HepG2 (cell line): ENCODE results near the gene SLC26A2. TPM values are rescaled to one million over a fixed set of nuclear protein-coding genes. Genes with fewer than 3 reads are reported as not detected.

Source experiments
- ELF1 ChIP-seq: sonication (generic); formaldehyde crosslinking; IDR thresholded peaks from 2 replicates; pipeline ENCODE4 v1.4.0; 2020; ENCODE audit warnings: missing genetic modification reagents
- JUN ChIP-seq: sonication (generic); formaldehyde crosslinking; IDR thresholded peaks from 2 replicates; pipeline ENCODE4 v1.4.0; 2020; ENCODE audit warnings: mild to moderate bottlenecking, missing genetic modification reagents
- MED13 ChIP-seq: sonication (generic); formaldehyde crosslinking; IDR thresholded peaks from 2 replicates; pipeline ENCODE4 v1.5.0; 2020; ENCODE audit warnings: missing genetic modification reagents
- ZNF552 ChIP-seq: sonication (generic); formaldehyde crosslinking; IDR thresholded peaks from 2 replicates; pipeline ENCODE4 v1.9.0; 2022; ENCODE audit warnings: missing genetic modification reagents, mild to moderate bottlenecking, borderline replicate concordance
- ZNF563 ChIP-seq: sonication (generic); formaldehyde crosslinking; IDR thresholded peaks from 2 replicates; pipeline ENCODE4 v1.8.0; 2022; ENCODE audit warnings: mild to moderate bottlenecking, moderate library complexity, missing genetic modification reagents
- ZSCAN29 ChIP-seq: sonication (generic); formaldehyde crosslinking; conservative IDR thresholded peaks from 2 replicates; pipeline ENCODE4 v1.4.0; 2020; ENCODE audit warnings: mild to moderate bottlenecking, missing genetic modification reagents
- polyA plus RNA-seq, 8 experiments: library from polyadenylated mRNA; depleted of rRNA in 3 of 8; stranded (reverse) in 7 of 8; unstranded in 1 of 8; fragments of >200 nt; fragmentation: Illumina TruSeq in 4 of 8; extraction: Trizol in 4 of 8; gene quantifications; 2 replicates each; pipeline versions ENCODE4 v1.2.1 to v1.2.3, GENCODE V29; 2011 to 2016; ENCODE audit warnings: low read depth in 4 of 8, missing spikeins in 1 of 8, mixed read lengths in 1 of 8; ENCODE audit not compliant: insufficient read depth in 1 of 8
- total RNA-seq, 5 experiments: library from RNA; depleted of rRNA; stranded (reverse); fragments of >200 nt; fragmentation: Illumina TruSeq; extraction: Trizol; gene quantifications; 2 replicates each; pipeline ENCODE4 v1.2.3, GENCODE V29; 2016; ENCODE audit warnings: low read depth in 1 of 5
- TF ChIP-seq, protein P1 (sequence below): sonication (generic); formaldehyde crosslinking; IDR thresholded peaks from 2 replicates; pipeline ENCODE4 v1.4.0; 2020; ENCODE audit warnings: mild to moderate bottlenecking, missing genetic modification reagents
- TF ChIP-seq, protein P2 (sequence below): sonication (generic); formaldehyde crosslinking; IDR thresholded peaks from 2 replicates; pipeline ENCODE4 v1.5.0; 2020; ENCODE audit warnings: missing genetic modification reagents
- TF ChIP-seq, protein P3 (sequence below): sonication (generic); formaldehyde crosslinking; IDR thresholded peaks from 2 replicates; pipeline ENCODE4 v1.5.1; 2020; ENCODE audit warnings: mild to moderate bottlenecking, missing genetic modification reagents, borderline replicate concordance
- TF ChIP-seq, protein P4 (sequence below): IDR thresholded peaks from 2 replicates; pipeline ENCODE4 v1.6.1; 2012; ENCODE audit warnings: low read length, improper control_type of control experiment
- TF ChIP-seq, protein P5 (sequence below): IDR thresholded peaks from 2 replicates; pipeline ENCODE4 v1.6.1; 2012; ENCODE audit warnings: low read depth, low read length, improper control_type of control experiment
- TF ChIP-seq, protein P6 (sequence below): sonication (generic); formaldehyde crosslinking; IDR thresholded peaks from 2 replicates; pipeline ENCODE4 v1.8.1; 2023; ENCODE audit warnings: mild to moderate bottlenecking, missing genetic modification reagents

The SLC26A2 gene
- total and polyA plus RNA-seq, 2 of the 13 experiments (the other 11 are each of a cell fraction or from before 2014, with no cell fraction given): 2.2 to 7.9 TPM

DNA sequence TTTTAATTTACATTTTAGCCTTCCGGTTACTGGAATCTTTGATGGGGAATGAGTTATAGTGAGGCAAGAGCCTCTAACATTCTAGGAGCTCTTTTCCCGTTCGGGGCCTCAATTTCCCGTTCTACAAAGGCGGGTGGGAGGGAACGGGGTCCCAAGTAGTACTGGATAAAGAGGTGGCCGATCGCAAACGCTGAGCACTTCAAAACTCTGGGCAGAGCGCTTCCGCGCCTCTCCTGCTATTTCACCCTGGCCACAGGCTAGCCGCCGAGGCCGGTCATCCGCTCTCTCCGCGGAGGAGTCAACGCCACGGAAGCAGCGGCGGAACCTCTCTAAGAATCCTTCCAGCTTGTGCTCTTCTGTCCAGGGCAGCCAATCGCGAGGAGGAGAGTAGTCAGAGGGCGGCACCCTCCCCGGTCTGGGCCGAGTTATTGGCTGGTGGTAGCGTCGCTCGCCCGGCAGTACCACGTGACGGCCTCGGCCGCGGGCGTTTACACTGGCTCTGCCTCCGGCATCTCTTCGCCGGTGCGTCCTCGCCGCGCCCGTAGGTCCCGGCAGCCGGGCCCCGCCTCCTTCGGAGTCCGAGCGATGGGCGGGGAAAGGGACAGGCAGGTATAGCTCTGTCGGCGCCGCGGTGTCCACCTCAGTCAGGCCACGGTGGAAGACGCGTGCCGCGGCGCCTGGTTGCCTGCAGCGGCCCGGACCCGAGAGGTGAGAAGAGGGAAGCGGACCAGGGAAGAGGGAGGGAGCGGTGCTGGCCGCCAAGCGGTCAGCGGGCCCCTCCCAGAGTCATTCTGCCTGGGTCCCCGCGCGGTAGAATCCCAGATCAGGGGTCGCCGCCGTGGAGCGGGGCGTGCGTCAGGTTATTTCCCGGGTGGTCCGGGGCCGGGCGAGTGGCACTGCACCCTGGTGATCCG is at the start of gene SLC26A2 (continued):
- peak; percentile 52 for TF ChIP-seq ELF1 (CRISPR knock-in tag)
- TF ChIP-seq, protein P1, sequence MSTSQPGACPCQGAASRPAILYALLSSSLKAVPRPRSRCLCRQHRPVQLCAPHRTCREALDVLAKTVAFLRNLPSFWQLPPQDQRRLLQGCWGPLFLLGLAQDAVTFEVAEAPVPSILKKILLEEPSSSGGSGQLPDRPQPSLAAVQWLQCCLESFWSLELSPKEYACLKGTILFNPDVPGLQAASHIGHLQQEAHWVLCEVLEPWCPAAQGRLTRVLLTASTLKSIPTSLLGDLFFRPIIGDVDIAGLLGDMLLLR: 0 out of 2 replicates have a peak, but pooled peaks have one; percentile 28
- TF ChIP-seq, protein P2, sequence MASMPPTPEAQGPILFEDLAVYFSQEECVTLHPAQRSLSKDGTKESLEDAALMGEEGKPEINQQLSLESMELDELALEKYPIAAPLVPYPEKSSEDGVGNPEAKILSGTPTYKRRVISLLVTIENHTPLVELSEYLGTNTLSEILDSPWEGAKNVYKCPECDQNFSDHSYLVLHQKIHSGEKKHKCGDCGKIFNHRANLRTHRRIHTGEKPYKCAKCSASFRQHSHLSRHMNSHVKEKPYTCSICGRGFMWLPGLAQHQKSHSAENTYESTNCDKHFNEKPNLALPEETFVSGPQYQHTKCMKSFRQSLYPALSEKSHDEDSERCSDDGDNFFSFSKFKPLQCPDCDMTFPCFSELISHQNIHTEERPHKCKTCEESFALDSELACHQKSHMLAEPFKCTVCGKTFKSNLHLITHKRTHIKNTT (CRISPR knock-in tag): no peak
- no peak for TF ChIP-seq JUN (CRISPR knock-in tag)
- TF ChIP-seq, protein P3, sequence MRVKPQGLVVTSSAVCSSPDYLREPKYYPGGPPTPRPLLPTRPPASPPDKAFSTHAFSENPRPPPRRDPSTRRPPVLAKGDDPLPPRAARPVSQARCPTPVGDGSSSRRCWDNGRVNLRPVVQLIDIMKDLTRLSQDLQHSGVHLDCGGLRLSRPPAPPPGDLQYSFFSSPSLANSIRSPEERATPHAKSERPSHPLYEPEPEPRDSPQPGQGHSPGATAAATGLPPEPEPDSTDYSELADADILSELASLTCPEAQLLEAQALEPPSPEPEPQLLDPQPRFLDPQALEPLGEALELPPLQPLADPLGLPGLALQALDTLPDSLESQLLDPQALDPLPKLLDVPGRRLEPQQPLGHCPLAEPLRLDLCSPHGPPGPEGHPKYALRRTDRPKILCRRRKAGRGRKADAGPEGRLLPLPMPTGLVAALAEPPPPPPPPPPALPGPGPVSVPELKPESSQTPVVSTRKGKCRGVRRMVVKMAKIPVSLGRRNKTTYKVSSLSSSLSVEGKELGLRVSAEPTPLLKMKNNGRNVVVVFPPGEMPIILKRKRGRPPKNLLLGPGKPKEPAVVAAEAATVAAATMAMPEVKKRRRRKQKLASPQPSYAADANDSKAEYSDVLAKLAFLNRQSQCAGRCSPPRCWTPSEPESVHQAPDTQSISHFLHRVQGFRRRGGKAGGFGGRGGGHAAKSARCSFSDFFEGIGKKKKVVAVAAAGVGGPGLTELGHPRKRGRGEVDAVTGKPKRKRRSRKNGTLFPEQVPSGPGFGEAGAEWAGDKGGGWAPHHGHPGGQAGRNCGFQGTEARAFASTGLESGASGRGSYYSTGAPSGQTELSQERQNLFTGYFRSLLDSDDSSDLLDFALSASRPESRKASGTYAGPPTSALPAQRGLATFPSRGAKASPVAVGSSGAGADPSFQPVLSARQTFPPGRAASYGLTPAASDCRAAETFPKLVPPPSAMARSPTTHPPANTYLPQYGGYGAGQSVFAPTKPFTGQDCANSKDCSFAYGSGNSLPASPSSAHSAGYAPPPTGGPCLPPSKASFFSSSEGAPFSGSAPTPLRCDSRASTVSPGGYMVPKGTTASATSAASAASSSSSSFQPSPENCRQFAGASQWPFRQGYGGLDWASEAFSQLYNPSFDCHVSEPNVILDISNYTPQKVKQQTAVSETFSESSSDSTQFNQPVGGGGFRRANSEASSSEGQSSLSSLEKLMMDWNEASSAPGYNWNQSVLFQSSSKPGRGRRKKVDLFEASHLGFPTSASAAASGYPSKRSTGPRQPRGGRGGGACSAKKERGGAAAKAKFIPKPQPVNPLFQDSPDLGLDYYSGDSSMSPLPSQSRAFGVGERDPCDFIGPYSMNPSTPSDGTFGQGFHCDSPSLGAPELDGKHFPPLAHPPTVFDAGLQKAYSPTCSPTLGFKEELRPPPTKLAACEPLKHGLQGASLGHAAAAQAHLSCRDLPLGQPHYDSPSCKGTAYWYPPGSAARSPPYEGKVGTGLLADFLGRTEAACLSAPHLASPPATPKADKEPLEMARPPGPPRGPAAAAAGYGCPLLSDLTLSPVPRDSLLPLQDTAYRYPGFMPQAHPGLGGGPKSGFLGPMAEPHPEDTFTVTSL (CRISPR knock-in tag): peak; percentile 58; the same call in 1 of the 2 replicates
- TF ChIP-seq, protein P4, sequence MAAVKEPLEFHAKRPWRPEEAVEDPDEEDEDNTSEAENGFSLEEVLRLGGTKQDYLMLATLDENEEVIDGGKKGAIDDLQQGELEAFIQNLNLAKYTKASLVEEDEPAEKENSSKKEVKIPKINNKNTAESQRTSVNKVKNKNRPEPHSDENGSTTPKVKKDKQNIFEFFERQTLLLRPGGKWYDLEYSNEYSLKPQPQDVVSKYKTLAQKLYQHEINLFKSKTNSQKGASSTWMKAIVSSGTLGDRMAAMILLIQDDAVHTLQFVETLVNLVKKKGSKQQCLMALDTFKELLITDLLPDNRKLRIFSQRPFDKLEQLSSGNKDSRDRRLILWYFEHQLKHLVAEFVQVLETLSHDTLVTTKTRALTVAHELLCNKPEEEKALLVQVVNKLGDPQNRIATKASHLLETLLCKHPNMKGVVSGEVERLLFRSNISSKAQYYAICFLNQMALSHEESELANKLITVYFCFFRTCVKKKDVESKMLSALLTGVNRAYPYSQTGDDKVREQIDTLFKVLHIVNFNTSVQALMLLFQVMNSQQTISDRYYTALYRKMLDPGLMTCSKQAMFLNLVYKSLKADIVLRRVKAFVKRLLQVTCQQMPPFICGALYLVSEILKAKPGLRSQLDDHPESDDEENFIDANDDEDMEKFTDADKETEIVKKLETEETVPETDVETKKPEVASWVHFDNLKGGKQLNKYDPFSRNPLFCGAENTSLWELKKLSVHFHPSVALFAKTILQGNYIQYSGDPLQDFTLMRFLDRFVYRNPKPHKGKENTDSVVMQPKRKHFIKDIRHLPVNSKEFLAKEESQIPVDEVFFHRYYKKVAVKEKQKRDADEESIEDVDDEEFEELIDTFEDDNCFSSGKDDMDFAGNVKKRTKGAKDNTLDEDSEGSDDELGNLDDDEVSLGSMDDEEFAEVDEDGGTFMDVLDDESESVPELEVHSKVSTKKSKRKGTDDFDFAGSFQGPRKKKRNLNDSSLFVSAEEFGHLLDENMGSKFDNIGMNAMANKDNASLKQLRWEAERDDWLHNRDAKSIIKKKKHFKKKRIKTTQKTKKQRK: no peak
- peak; percentile 98 for TF ChIP-seq ZSCAN29 (CRISPR knock-in tag)
- TF ChIP-seq MED13 (CRISPR knock-in tag): no peak
- TF ChIP-seq, protein P5, sequence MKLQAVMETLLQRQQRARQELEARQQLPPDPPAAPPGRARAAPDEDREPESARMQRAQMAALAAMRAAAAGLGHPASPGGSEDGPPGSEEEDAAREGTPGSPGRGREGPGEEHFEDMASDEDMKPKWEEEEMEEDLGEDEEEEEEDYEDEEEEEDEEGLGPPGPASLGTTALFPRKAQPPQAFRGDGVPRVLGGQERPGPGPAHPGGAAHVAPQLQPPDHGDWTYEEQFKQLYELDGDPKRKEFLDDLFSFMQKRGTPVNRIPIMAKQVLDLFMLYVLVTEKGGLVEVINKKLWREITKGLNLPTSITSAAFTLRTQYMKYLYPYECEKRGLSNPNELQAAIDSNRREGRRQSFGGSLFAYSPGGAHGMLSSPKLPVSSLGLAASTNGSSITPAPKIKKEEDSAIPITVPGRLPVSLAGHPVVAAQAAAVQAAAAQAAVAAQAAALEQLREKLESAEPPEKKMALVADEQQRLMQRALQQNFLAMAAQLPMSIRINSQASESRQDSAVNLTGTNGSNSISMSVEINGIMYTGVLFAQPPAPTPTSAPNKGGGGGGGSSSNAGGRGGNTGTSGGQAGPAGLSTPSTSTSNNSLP: no peak
- TF ChIP-seq, protein P6, sequence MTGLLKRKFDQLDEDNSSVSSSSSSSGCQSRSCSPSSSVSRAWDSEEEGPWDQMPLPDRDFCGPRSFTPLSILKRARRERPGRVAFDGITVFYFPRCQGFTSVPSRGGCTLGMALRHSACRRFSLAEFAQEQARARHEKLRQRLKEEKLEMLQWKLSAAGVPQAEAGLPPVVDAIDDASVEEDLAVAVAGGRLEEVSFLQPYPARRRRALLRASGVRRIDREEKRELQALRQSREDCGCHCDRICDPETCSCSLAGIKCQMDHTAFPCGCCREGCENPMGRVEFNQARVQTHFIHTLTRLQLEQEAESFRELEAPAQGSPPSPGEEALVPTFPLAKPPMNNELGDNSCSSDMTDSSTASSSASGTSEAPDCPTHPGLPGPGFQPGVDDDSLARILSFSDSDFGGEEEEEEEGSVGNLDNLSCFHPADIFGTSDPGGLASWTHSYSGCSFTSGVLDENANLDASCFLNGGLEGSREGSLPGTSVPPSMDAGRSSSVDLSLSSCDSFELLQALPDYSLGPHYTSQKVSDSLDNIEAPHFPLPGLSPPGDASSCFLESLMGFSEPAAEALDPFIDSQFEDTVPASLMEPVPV (CRISPR knock-in tag): peak; percentile 59
- TF ChIP-seq ZNF563 (CRISPR knock-in tag): 0 out of 2 replicates have a peak, but pooled peaks have one; percentile 63
- TF ChIP-seq ZNF552 (CRISPR knock-in tag): 0 out of 2 replicates have a peak, but pooled peaks have one; percentile 30
